Stomach (tissue), 9 donors: ENCODE data around the gene SPEF1. TPM values are rescaled to one million over a fixed set of nuclear protein-coding genes. Genes with fewer than 3 reads are reported as not detected.
A peak's percentile ranks its signal among the peaks of the same experiment; 100 is the strongest.

Experiments
- DNase-seq, 2 donors: peaks; one replicate each; pipeline versions ENCODE4 v3.0.0 to v3.0.0-alpha.2; 2013 to 2019
- H3K27ac ChIP-seq, 5 donors: fragments of 200-600 bp in 4 of 5; sonication (generic) in 4 of 5; one replicate each; pipeline ENCODE4 v1.5.1; 2013 to 2019; ENCODE audit warnings: mild to moderate bottlenecking in 1 of 5, moderate library complexity in 1 of 5
- H3K27me3 ChIP-seq, 3 donors: fragments of 200-600 bp; sonication (generic); one replicate each; pipeline ENCODE4 v1.5.1; 2017 to 2019; ENCODE audit warnings: mixed run types in 1 of 3
- H3K36me3 ChIP-seq, 4 donors: fragments of 200-600 bp; sonication (generic); 1 replicate in 3 of 4; 2 replicates in 1 of 4; pipeline ENCODE4 v1.5.1; 2016 to 2019
- H3K4me1 ChIP-seq, 4 donors: fragments of 200-600 bp; sonication (generic); one replicate each; pipeline ENCODE4 v1.5.1; 2016 to 2019
- H3K4me3 ChIP-seq, 4 donors: fragments of 200-600 bp; sonication (generic) in 3 of 4; one replicate each; pipeline ENCODE4 v1.5.1; 2016 to 2019; ENCODE audit warnings: mild to moderate bottlenecking in 1 of 4
- H3K9me3 ChIP-seq, 4 donors: fragments of 200-600 bp; sonication (generic); one replicate each; pipeline ENCODE4 v1.5.1; 2016 to 2019
- EP300 ChIP-seq: sonication (generic); formaldehyde crosslinking; IDR thresholded peaks from one replicate; pipeline ENCODE4 v1.6.1; 2017; ENCODE audit warnings: antibody characterized with exemption
- POLR2A ChIP-seq, 4 donors: fragments of 450-650 bp; IDR thresholded peaks; one replicate each; pipeline ENCODE4 v1.6.1; 2016; ENCODE audit warnings: antibody characterized with exemption in 4 of 4, control low read depth in 2 of 4, mild to moderate bottlenecking in 1 of 4, moderate library complexity in 1 of 4
- POLR2AphosphoS5 ChIP-seq, 3 donors: sonication (generic); formaldehyde crosslinking; IDR thresholded peaks; one replicate each; pipeline ENCODE4 v1.6.1; 2016; ENCODE audit warnings: antibody characterized with exemption in 3 of 3
- WGBS, 5 donors: extraction: QIAGEN DNeasy Blood & Tissue Kit in 3 of 5; methylation state at CpG; one replicate each; pipeline versions ENCODE4 v1.1.5 to v1.1.7; 2013 to 2018; 5-methylcytosine and 5-hydroxymethylcytosine counted together
- intact Hi-C: fragments of 100-400 bp; cut with DNase I; formaldehyde crosslinking; loops from one replicate; pipeline ENCODE4 v1.15.1; 2023; ENCODE audit warnings: low total_unique reads
- polyA plus RNA-seq, 3 donors: library from polyadenylated mRNA; stranded (reverse); fragments of 200-250 nt; gene quantifications; one replicate each; pipeline ENCODE4 v1.2.3, GENCODE V29; 2013
- total RNA-seq, 5 donors: library from RNA; depleted of rRNA; stranded (reverse); fragments of >200 nt; gene quantifications; one replicate each; pipeline versions ENCODE4 v1.1.0 to v1.2.3, GENCODE V29; 2014 to 2016
- TF ChIP-seq, protein P1 (sequence below), 7 experiments: fragments of 450-650 bp in 4 of 7; fragments of 200-600 bp in 3 of 7; sonication (generic) in 3 of 7; IDR thresholded peaks; one replicate each; pipeline ENCODE4 v1.5.1; 2016 to 2019; ENCODE audit warnings: antibody characterized with exemption in 7 of 7, control low read depth in 2 of 7, mild to moderate bottlenecking in 1 of 7
- donor health status: healthy with polysubstance abuse.
- donor health status: Bipolar disorder and iron deficiency.
- donor health status: healthy.

The SPEF1 gene
- total and polyA plus RNA-seq, 8 donors, result 0.18 to 0.19 TPM; not detected in 6

DNA sequence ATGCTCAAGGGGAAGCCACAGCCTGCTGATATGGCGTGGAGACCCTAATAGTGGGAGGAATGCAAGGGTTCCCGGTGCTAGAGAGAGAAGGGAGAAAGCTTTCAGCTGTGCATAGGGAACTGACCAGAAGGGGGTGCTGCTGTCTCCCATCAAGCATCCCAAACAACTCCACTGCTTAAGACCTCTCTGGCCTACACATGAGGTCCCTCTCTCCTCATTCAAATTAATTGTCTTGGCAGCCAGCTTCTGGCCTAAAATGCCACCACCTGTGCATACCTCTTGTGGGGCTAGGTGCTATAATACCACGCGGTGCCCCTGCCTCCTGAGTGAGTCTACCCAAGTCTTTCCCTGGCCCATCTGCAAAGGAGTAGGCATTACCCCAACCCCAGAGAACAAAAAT is 28.1 kb downstream of the SPEF1 start:
- Histone ChIP-seq H3K27ac (peak overlapping the region in 1 of 5 donors; percentile 46), H3K4me3 (no peak overlapping the region), H3K27me3 (peaks cover 0 to 22% (median 13%) of the 10 kb centered on the region in 3 donors), H3K9me3 (no peaks in the 10 kb centered on the region), H3K36me3 (peaks cover 13 to 70% (median 39%) of the 10 kb centered on the region in 4 donors), H3K4me1 (peaks cover 16 to 50% (median 29%) of the 10 kb centered on the region in 4 donors)
- DNase-seq, result peak; percentile 70 to 90
- TF ChIP-seq, protein P1, sequence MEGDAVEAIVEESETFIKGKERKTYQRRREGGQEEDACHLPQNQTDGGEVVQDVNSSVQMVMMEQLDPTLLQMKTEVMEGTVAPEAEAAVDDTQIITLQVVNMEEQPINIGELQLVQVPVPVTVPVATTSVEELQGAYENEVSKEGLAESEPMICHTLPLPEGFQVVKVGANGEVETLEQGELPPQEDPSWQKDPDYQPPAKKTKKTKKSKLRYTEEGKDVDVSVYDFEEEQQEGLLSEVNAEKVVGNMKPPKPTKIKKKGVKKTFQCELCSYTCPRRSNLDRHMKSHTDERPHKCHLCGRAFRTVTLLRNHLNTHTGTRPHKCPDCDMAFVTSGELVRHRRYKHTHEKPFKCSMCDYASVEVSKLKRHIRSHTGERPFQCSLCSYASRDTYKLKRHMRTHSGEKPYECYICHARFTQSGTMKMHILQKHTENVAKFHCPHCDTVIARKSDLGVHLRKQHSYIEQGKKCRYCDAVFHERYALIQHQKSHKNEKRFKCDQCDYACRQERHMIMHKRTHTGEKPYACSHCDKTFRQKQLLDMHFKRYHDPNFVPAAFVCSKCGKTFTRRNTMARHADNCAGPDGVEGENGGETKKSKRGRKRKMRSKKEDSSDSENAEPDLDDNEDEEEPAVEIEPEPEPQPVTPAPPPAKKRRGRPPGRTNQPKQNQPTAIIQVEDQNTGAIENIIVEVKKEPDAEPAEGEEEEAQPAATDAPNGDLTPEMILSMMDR (IDR thresholded peaks at IDR 0.05), result peak in 5 of 7 experiments; percentile 57 to 75 (median 69)
- no peak for TF ChIP-seq EP300
- WGBS, 5 donors, result 40 to 53% (median 47%) methylated on average over 4 of the region's 4 CpGs
- intact Hi-C loops, result loop anchor here (10.0 kb wide), 1 partner anchor 102 kb away; no protein-coding TSS in a partner anchor

DNA sequence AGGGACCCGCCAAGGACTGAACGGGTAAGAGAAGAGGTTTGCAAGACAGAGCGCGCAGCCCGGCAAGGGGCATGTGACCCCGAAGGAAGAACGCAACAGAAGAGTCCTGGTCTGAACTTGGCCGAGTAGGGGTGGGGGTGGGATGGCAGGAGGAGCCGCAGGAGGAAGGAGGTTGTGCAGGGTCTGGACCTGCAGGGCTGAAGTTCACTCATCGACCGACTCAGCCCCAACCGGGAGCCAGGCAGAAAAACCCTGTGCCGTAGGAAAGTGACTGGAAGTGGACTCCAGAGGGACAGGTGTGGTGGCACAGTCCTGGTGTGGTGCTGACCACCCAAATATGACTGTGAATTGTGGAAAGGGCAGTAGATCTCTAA is 28.9 kb downstream of the SPEF1 start:
- WGBS, 5 donors, result 28 to 68% (median 33%) methylated on average over 13 of the region's 13 CpGs
- Histone ChIP-seq H3K9me3 (no peaks in the 10 kb centered on the region), H3K4me1 (peaks cover 16 to 46% (median 29%) of the 10 kb centered on the region in 4 donors), H3K27me3 (peaks cover 0 to 22% (median 13%) of the 10 kb centered on the region in 3 donors), H3K4me3 (peak overlapping the region; percentile 35 to 55 (median 38)), H3K27ac (peak overlapping the region in 1 of 5 donors; percentile 46), H3K36me3 (peaks cover 6 to 63% (median 32%) of the 10 kb centered on the region in 4 donors)
- TF ChIP-seq POLR2A (IDR thresholded peaks at IDR 0.05) (no peak), EP300 (no peak), POLR2AphosphoS5 (IDR thresholded peaks at IDR 0.05) (no peak)
- TF ChIP-seq, protein P1 (IDR thresholded peaks at IDR 0.05), result no peak
- DNase-seq, result no peak
- intact Hi-C loops, result loop anchor here (10.0 kb wide), 1 partner anchor 102 kb away; no protein-coding TSS in a partner anchor

DNA sequence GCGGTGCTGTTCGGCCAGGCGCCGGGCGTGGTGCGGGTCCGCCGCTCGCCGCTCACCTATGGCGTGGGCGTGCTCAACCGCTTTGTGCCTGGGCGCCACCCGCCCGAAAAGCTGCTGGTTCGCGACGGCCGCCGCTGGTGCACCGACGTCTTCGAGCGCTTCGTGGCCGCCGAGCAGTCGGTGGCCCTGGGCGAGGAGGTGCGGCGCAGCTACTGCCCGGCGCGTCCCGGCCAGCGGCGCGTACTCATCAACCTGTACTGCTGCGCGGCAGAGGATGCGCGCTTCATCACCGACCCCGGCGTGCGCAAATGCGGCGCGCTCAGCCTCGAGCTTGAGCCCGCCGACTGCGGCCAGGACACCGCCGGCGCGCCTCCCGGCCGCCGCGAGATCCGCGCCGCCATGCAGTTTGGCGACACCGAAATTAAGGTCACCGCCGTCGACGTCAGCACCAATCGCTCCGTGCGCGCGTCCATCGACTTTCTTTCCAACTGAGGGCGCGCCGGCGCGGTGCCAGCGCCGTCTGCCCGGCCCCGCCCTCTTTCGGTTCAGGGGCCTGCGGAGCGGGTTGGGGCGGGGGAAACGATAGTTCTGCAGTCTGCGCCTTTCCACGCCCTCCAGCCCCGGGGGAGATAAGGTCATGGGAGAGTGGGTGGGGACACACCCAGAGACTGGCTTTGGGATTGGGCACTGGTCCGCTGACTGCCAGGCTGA is 29.4 kb downstream of the SPEF1 start:
- H3K27me3 ChIP-seq, result peaks cover 0 to 22% (median 13%) of the 10 kb centered on the region in 3 donors
- peaks cover 16 to 43% (median 29%) of the 10 kb centered on the region in 4 donors for H3K4me1 ChIP-seq
- H3K9me3 ChIP-seq, result no peaks in the 10 kb centered on the region
- peaks cover 3 to 57% (median 30%) of the 10 kb centered on the region in 4 donors for H3K36me3 ChIP-seq
- TF ChIP-seq, protein P1 (IDR thresholded peaks at IDR 0.05), result no peak
- no peak for TF ChIP-seq EP300
- TF ChIP-seq POLR2A (IDR thresholded peaks at IDR 0.05), result no peak
- TF ChIP-seq POLR2AphosphoS5 (IDR thresholded peaks at IDR 0.05), result no peak
- 20 to 61% (median 27%) methylated on average over 15 to 95 of the region's 95 CpGs for WGBS, 5 donors
- DNase-seq, result peak; percentile 72 to 86
- peak overlapping the region; percentile 35 to 55 (median 38) for H3K4me3 ChIP-seq
- intact Hi-C loops, result loop anchor here (10.0 kb wide), 1 partner anchor 103 kb away; no protein-coding TSS in a partner anchor
- H3K27ac ChIP-seq, result peak overlapping the region in 2 of 5 donors; percentile 4 to 46

DNA sequence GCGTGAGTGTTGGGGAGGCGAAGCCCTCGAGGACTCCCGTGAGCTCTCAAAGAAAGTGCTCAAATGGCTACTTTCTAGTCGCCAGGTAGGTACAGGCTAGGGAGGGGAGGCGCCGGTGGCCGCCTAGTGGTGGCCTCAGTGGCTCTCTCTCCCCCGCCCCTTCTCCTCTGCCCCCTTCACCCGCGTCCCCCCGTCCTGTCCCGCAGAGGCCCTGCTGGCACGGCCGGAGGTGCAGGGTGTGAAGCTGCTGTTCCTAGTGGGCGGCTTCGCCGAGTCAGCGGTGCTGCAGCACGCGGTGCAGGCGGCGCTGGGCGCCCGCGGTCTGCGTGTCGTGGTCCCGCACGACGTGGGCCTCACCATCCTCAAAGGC is 30.0 kb downstream of the SPEF1 start:
- WGBS, 5 donors, result 36 to 64% (median 53%) methylated on average over 12 to 31 of the region's 31 CpGs
- DNase-seq, result no peak
- intact Hi-C loops, result loop anchor here (10.0 kb wide), 1 partner anchor 104 kb away; no protein-coding TSS in a partner anchor
- peaks cover 3 to 52% (median 30%) of the 10 kb centered on the region in 4 donors for H3K36me3 ChIP-seq
- H3K27me3 ChIP-seq, result peaks cover 0 to 22% (median 13%) of the 10 kb centered on the region in 3 donors
- H3K27ac ChIP-seq, result no peak overlapping the region
- H3K4me3 ChIP-seq, result peak overlapping the region in 3 of 4 donors; percentile 35 to 55 (median 38)
- TF ChIP-seq POLR2AphosphoS5 (IDR thresholded peaks at IDR 0.05) (no peak), EP300 (no peak), POLR2A (IDR thresholded peaks at IDR 0.05) (no peak)
- TF ChIP-seq, protein P1 (IDR thresholded peaks at IDR 0.05), result no peak
- H3K9me3 ChIP-seq, result no peaks in the 10 kb centered on the region
- peaks cover 16 to 43% (median 29%) of the 10 kb centered on the region in 4 donors for H3K4me1 ChIP-seq
